C4-2B (cell line): ENCODE data around the gene STX8.

Source experiments
- ZFX ChIP-seq: fragments of 450-650 bp; IDR thresholded peaks from 2 replicates; pipeline ENCODE4 v1.6.1; 2017
- TF ChIP-seq, protein P1 (sequence below): fragments of 450-650 bp; conservative IDR thresholded peaks from 2 replicates; pipeline ENCODE4 v1.5.1; 2017; ENCODE audit warnings: mild to moderate bottlenecking

DNA sequence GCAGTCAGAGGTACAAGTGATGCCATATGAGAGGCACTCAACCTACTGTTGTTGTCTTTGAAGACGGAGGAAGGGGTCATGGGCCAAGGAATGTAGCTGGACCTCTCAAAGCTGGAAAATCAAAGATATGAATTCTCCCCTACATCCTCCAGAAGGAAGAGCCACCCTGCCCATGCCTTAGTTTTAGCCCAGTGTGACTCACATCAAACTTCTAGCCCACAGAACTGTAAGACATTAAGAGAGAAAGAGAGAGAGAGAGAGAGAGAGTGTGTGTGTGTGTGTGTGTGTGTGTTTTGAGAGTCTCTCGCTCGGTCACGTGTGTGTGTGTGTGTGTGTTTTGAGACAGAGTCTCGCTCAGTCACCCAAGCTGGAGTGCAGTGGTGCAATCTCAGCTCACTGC is 87.1 kb downstream of the STX8 start:
- TF ChIP-seq, protein P1, sequence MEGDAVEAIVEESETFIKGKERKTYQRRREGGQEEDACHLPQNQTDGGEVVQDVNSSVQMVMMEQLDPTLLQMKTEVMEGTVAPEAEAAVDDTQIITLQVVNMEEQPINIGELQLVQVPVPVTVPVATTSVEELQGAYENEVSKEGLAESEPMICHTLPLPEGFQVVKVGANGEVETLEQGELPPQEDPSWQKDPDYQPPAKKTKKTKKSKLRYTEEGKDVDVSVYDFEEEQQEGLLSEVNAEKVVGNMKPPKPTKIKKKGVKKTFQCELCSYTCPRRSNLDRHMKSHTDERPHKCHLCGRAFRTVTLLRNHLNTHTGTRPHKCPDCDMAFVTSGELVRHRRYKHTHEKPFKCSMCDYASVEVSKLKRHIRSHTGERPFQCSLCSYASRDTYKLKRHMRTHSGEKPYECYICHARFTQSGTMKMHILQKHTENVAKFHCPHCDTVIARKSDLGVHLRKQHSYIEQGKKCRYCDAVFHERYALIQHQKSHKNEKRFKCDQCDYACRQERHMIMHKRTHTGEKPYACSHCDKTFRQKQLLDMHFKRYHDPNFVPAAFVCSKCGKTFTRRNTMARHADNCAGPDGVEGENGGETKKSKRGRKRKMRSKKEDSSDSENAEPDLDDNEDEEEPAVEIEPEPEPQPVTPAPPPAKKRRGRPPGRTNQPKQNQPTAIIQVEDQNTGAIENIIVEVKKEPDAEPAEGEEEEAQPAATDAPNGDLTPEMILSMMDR: no peak
- TF ChIP-seq ZFX: no peak
